Fibroblast of skin of scalp (primary cell): Measurements from ENCODE around the gene TRANK1.
A peak's percentile ranks its signal among the peaks of the same experiment; 100 is the strongest.

Experiments
- DNase-seq: peaks from one replicate; pipeline ENCODE4 v3.0.0-alpha.2; 2013

The TRANK1 gene

GRCh38 chr3:36842275-36842674 lies 102.6 kb downstream of the TRANK1 start:
- no peak for DNase-seq

DNA sequence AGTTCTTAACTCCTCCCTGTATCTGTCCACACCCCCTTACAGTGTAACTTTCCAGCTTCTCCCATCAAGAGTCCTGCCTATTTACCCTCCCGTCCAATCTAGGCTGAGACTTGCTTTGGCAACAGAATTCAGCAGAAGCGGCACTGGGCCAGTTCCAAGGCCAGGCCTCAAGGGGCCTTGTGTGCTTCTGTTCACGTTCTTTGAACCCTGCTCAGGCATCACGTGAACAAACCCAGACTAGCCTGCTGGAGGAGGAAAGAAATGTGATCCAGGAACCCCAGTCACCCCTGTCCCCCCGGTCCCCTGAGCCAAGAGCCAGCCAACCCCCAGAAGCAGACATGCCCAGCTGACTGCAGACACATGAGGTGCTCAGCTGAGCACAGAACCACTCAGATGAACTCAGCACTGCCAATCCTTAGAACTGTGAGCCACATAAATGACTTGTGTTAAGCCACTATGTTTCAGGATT lies 104.4 kb downstream of the TRANK1 start:
- DNase-seq: peak; percentile 10

GRCh38 chr3:36837089-36837488 lies 107.8 kb downstream of the TRANK1 start:
- no peak for DNase-seq

GRCh38 chr3:36833160-36833814 lies 111.6 kb downstream of the TRANK1 start:
- no peak for DNase-seq

- DNase-seq: no peak
Observed at GRCh38 chr3:36832406-36832805, 112.4 kb downstream of the TRANK1 start.

- no peak for DNase-seq
Observed at GRCh38 chr3:36827133-36827532, 117.7 kb downstream of the TRANK1 start.

DNA sequence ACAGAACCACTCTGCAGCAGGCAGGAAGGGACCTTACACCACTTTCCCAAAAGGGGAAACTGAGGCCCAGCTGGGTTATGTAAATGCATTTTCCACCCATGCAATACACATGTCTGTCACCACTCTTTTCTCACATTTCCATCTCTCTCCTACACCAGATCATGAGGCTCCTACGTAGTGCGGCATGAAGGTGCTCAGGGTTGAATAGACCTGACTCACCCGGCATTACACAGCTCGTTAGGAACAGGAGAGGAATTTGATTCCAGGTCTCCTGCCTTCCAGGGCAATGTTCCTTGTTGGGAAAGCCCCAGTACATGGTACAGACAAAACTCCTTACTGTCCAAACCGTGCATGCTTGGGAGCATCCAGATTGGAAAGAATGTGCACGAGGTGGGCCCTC lies 118.6 kb downstream of the TRANK1 start:
- DNase-seq: no peak

DNA sequence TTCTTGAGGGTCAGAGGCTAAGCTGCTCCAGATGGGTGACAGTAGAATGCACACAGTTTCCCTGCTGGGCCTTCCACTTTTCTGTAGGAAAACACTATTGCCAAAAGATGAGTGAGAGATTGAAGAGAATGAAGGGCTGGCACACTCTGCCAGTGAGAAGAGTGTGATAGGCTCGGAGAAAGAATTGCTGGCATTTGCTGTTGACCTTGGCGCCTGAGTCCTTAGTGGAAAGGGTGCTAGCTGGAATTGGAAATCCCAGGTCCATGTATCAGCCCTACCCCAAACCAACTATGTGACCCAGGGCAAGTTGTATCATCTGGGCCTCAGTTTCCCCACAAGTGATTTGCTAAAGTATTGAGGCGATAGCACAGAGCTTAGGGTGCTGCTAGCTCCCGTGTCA lies 120.4 kb downstream of the TRANK1 start:
- DNase-seq: no peak

DNA sequence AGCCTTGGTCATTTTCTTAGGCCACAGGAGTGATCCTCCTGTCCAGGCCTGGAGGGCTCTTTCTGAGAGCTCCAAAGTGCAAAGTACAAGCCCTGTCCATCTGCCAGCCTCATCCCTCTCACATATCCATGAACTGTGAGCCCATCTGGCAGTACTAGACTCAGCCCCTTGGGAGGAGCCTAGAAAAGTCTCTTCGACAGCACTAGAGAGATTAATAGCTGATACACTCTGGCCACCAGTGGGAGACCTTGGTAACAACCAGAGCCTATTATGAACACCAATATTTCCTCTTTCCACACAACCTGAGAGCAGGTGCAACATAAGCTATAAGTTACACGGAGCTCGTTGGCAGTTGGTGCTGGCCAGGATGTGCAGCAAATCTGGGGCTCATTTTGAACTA lies 121.0 kb downstream of the TRANK1 start:
- DNase-seq: no peak

DNA sequence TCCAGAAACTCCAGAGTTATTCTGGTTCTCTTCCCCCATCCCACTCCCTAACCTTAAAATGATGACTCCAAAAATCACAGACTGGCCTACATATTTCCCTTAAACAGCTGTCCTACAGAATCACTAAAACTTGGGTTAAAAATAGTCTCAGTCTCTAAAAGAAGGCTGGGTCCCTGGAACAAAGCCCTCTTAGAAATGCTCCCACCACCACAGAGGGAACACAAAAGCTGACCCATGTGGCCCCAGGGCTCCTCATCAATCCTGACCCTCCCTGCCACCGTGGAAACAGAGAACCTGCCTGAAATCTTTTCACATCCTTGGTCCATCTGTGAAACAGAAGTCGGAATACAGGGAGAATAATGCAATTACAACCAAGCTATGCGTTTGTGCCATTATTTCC lies 124.8 kb downstream of the TRANK1 start:
- DNase-seq: no peak

DNA sequence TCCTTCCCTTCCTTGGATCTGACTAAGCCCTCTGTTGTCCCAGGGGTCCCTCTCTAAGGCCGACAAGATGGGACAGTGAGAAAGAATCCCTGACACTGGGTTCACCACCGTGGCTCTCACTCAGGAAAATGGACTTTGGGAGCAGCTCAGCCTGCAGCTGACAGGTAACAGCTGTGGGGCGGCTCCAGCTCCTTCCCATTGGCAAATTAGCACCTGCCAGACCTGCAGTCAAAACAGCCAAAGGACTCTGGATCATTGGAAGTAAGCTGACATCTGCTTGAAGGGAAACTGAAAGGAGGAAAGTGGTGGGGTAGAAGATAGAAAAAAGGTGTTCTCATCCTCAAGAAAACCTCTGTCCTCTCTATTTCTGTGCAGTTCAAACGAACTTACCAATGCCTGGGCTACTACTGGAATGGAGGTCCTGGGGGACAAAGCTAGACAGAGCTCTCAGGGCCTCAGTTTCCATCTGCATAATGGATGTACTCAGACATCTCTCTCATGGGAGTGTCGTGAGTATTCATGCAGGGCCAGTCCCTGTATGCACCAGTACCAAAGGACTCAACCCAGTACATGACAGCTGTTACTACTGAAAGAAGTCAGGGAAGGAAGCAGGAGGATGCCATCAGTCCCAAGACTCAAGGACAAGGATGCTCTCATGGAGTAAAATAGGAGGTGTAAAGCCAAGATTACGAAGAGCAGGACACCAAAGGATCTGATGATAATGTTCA lies 126.9 kb downstream of the TRANK1 start:
- no peak for DNase-seq

DNA sequence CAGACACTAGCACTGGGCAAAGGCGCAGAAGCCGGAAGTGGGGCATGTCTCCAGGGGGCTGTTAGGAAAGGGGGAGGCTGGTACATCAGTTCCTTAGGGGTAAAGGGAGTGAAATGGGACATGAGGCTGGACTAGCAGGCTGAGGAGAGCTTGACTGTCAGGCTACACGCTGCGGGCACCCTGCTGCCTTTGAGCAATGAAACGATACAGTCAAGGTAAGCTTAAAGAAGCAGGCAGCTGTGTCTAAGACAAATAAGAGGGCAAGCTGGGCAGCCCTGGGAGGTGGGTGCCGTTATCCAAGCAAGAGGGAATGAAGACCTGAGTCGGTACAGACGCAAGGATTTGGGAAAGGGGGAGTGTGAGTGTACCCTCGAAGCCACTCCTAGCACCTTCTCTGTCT lies 129.5 kb downstream of the TRANK1 start:
- no peak for DNase-seq

- no peak for DNase-seq
Observed at GRCh38 chr3:36814776-36815175, 130.1 kb downstream of the TRANK1 start.

- DNase-seq: no peak
Observed at GRCh38 chr3:36814066-36814717, 130.7 kb downstream of the TRANK1 start.

DNA sequence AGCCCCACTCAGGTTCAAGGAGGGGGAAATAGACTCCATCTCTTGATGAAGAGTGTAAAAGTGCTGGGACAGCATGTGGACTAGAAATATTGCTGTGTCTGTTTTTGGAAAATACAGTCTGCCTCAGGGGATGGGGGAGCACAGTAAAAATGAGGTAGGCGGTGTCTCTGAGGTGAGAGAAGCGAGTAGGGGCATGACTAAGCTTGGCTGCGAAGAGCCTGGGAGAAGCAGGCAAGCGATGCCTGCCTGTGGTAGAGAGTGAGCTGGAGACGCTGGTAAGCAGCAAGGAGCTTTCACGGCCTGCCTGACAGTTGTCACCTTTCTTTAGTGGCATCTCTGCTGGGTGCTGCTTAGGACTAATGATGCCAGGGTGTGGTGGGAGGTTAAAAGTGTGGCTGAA lies 131.5 kb downstream of the TRANK1 start:
- no peak for DNase-seq

- DNase-seq: no peak
Observed at GRCh38 chr3:36812240-36812639, 132.6 kb downstream of the TRANK1 start.

- no peak for DNase-seq
Observed at GRCh38 chr3:36811768-36812167, 133.1 kb downstream of the TRANK1 start.

- no peak for DNase-seq
Observed at GRCh38 chr3:36804295-36805055, 140.4 kb downstream of the TRANK1 start.

GRCh38 chr3:36803091-36803791 lies 141.6 kb downstream of the TRANK1 start:
- no peak for DNase-seq

GRCh38 chr3:36800533-36801116 lies 144.2 kb downstream of the TRANK1 start:
- no peak for DNase-seq

DNA sequence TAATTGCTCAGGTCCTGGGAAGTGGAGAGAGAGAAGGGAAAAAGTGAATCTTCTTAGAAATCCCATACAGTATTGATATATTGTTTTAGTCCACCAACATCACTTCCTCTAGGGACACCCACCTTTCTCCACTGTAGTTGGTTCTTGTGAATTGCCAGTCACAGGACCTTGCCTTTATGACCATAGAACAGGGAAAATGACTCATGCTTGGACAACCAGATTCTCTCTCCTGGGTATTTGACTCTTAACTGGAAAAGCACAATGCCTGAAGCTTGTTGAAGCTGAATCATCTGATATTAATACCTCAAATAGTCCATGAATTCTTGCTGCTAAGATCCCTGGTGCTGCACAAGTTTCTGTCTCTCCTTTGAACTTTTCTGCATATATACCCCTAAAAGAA lies 148.0 kb downstream of the TRANK1 start:
- peak; percentile 33 for DNase-seq

- DNase-seq: no peak
Observed at GRCh38 chr3:36796161-36796560, 148.7 kb downstream of the TRANK1 start.
